BLaER1 (cell line): Measurements from ENCODE around the gene SNX30.

Source experiments
- H3K27ac ChIP-seq: shearing (Covaris generic); formaldehyde crosslinking; 2 replicates; pipeline ENCODE4 v1.8.1; 2022
- H3K27me3 ChIP-seq: shearing (Covaris generic); formaldehyde crosslinking; 2 replicates; pipeline ENCODE4 v1.8.1; 2022
- H3K36me3 ChIP-seq: shearing (Covaris generic); formaldehyde crosslinking; 2 replicates; pipeline ENCODE4 v1.8.1; 2022
- H3K4me1 ChIP-seq: shearing (Covaris generic); formaldehyde crosslinking; 2 replicates; pipeline ENCODE4 v1.8.1; 2022
- H3K4me2 ChIP-seq: shearing (Covaris generic); formaldehyde crosslinking; 2 replicates; pipeline ENCODE4 v1.8.1; 2022
- H3K4me3 ChIP-seq: shearing (Covaris generic); formaldehyde crosslinking; 2 replicates; pipeline ENCODE4 v1.8.1; 2022
- H3K9ac ChIP-seq: shearing (Covaris generic); formaldehyde crosslinking; 2 replicates; pipeline ENCODE4 v1.8.1; 2022
- H3K9me3 ChIP-seq: shearing (Covaris generic); formaldehyde crosslinking; 2 replicates; pipeline ENCODE4 v1.8.1; 2022
- H4K20me1 ChIP-seq: shearing (Covaris generic); formaldehyde crosslinking; 2 replicates; pipeline ENCODE4 v1.8.1; 2022
- Cebpa-rat ChIP-seq: shearing (Covaris generic); IDR thresholded peaks from 2 replicates; pipeline ENCODE4 v1.8.1; 2022

Gene SNX30

GRCh38 chr9:112780450-112781036 lies 30.0 kb downstream of the SNX30 start:
- H3K27ac ChIP-seq, result no peak overlapping the region
- TF ChIP-seq Cebpa-rat, result no peak

GRCh38 chr9:112782218-112782617 lies 31.7 kb downstream of the SNX30 start:
- Histone ChIP-seq H3K27me3 (no peaks in the 10 kb centered on the region), H3K4me2 (no peak overlapping the region), H3K4me1 (peaks cover 6% of the 10 kb centered on the region; the same call in 1 of the 2 replicates), H3K36me3 (no peaks in the 10 kb centered on the region), H3K9ac (no peak overlapping the region), H3K27ac (no peak overlapping the region), H4K20me1 (peaks cover 63% of the 10 kb centered on the region), H3K4me3 (no peak overlapping the region), H3K9me3 (no peaks in the 10 kb centered on the region)
- no peak for TF ChIP-seq Cebpa-rat

More at GRCh38 chr9:112780450-112781036, 30.0 kb downstream of the SNX30 start:
- peaks cover 5% of the 10 kb centered on the region; the same call in 1 of the 2 replicates for H3K36me3 ChIP-seq
- H3K27me3 ChIP-seq, result no peaks in the 10 kb centered on the region
- no peak overlapping the region for H3K9ac ChIP-seq
- H3K9me3 ChIP-seq, result no peaks in the 10 kb centered on the region
- peaks cover 68% of the 10 kb centered on the region for H4K20me1 ChIP-seq
- no peak overlapping the region for H3K4me3 ChIP-seq
- H3K4me1 ChIP-seq, result no peaks in the 10 kb centered on the region
- no peak overlapping the region for H3K4me2 ChIP-seq

- Histone ChIP-seq H3K9ac (no peak overlapping the region), H3K9me3 (no peaks in the 10 kb centered on the region), H3K36me3 (no peaks in the 10 kb centered on the region), H4K20me1 (peaks cover 65% of the 10 kb centered on the region), H3K27me3 (no peaks in the 10 kb centered on the region), H3K4me1 (peaks cover 8% of the 10 kb centered on the region; the same call in 1 of the 2 replicates), H3K4me3 (no peak overlapping the region), H3K4me2 (no peak overlapping the region), H3K27ac (no peak overlapping the region)
- TF ChIP-seq Cebpa-rat, result no peak
These were observed 33.0 kb downstream of the SNX30 start for GRCh38 chr9:112783551-112783954.

GRCh38 chr9:112784020-112784785 lies 33.6 kb downstream of the SNX30 start:
- Histone ChIP-seq H3K36me3 (no peaks in the 10 kb centered on the region), H3K4me3 (no peak overlapping the region), H3K4me2 (no peak overlapping the region), H3K4me1 (peaks cover 8% of the 10 kb centered on the region; the same call in 1 of the 2 replicates), H3K27me3 (no peaks in the 10 kb centered on the region), H3K9ac (no peak overlapping the region), H3K9me3 (no peaks in the 10 kb centered on the region), H3K27ac (no peak overlapping the region), H4K20me1 (peaks cover 71% of the 10 kb centered on the region)
- no peak for TF ChIP-seq Cebpa-rat

GRCh38 chr9:112785986-112786385 lies 35.4 kb downstream of the SNX30 start:
- Histone ChIP-seq H3K9me3 (no peaks in the 10 kb centered on the region), H3K27me3 (no peaks in the 10 kb centered on the region), H3K4me1 (peaks cover 8% of the 10 kb centered on the region; the same call in 1 of the 2 replicates), H3K9ac (no peak overlapping the region), H4K20me1 (peaks cover 66% of the 10 kb centered on the region), H3K36me3 (no peaks in the 10 kb centered on the region), H3K4me3 (no peak overlapping the region), H3K27ac (no peak overlapping the region), H3K4me2 (no peak overlapping the region)
- no peak for TF ChIP-seq Cebpa-rat

- H3K9me3 ChIP-seq, result no peaks in the 10 kb centered on the region
- H3K4me2 ChIP-seq, result no peak overlapping the region
- H3K36me3 ChIP-seq, result no peaks in the 10 kb centered on the region
- peaks cover 8% of the 10 kb centered on the region; the same call in 1 of the 2 replicates for H3K4me1 ChIP-seq
- TF ChIP-seq Cebpa-rat, result no peak
- no peaks in the 10 kb centered on the region for H3K27me3 ChIP-seq
- H3K9ac ChIP-seq, result no peak overlapping the region
- H3K4me3 ChIP-seq, result no peak overlapping the region
- no peak overlapping the region for H3K27ac ChIP-seq
- peaks cover 63% of the 10 kb centered on the region for H4K20me1 ChIP-seq
These were observed 36.4 kb downstream of the SNX30 start for GRCh38 chr9:112786829-112787520.

- no peak for TF ChIP-seq Cebpa-rat
- Histone ChIP-seq H3K4me1 (peaks cover 8% of the 10 kb centered on the region; the same call in 1 of the 2 replicates), H4K20me1 (peaks cover 55% of the 10 kb centered on the region), H3K27me3 (no peaks in the 10 kb centered on the region), H3K27ac (no peak overlapping the region), H3K4me3 (no peak overlapping the region), H3K9me3 (no peaks in the 10 kb centered on the region), H3K36me3 (no peaks in the 10 kb centered on the region), H3K9ac (no peak overlapping the region), H3K4me2 (no peak overlapping the region)
These were observed 37.4 kb downstream of the SNX30 start for GRCh38 chr9:112787978-112788377.

- H3K36me3 ChIP-seq, result no peaks in the 10 kb centered on the region
- no peak for TF ChIP-seq Cebpa-rat
- H3K4me3 ChIP-seq, result no peak overlapping the region
- H3K9me3 ChIP-seq, result no peaks in the 10 kb centered on the region
- H3K9ac ChIP-seq, result no peak overlapping the region
- peaks cover 8% of the 10 kb centered on the region; the same call in 1 of the 2 replicates for H3K4me1 ChIP-seq
- H3K4me2 ChIP-seq, result no peak overlapping the region
- no peaks in the 10 kb centered on the region for H3K27me3 ChIP-seq
- H3K27ac ChIP-seq, result no peak overlapping the region
- H4K20me1 ChIP-seq, result peaks cover 54% of the 10 kb centered on the region
These were observed 38.9 kb downstream of the SNX30 start for GRCh38 chr9:112789473-112789872.

- no peak overlapping the region for H3K9ac ChIP-seq
- no peak overlapping the region for H3K27ac ChIP-seq
- no peaks in the 10 kb centered on the region for H3K36me3 ChIP-seq
These were observed 39.6 kb downstream of the SNX30 start for GRCh38 chr9:112789891-112790774.

More at GRCh38 chr9:112789891-112790774, 39.6 kb downstream of the SNX30 start:
- H3K9me3 ChIP-seq, result no peaks in the 10 kb centered on the region
- peaks cover 52% of the 10 kb centered on the region for H4K20me1 ChIP-seq
- H3K4me2 ChIP-seq, result no peak overlapping the region
- H3K27me3 ChIP-seq, result no peaks in the 10 kb centered on the region
- no peak overlapping the region for H3K4me3 ChIP-seq
- H3K4me1 ChIP-seq, result peaks cover 8% of the 10 kb centered on the region; the same call in 1 of the 2 replicates
- TF ChIP-seq Cebpa-rat, result no peak
